Measurements from ENCODE around the gene GRN.
"Not testable (repeated sequence)": the region's sequence is repeated elsewhere in the genome, so short reads cannot be mapped to it uniquely, and the experiment has no call there.

DNA sequence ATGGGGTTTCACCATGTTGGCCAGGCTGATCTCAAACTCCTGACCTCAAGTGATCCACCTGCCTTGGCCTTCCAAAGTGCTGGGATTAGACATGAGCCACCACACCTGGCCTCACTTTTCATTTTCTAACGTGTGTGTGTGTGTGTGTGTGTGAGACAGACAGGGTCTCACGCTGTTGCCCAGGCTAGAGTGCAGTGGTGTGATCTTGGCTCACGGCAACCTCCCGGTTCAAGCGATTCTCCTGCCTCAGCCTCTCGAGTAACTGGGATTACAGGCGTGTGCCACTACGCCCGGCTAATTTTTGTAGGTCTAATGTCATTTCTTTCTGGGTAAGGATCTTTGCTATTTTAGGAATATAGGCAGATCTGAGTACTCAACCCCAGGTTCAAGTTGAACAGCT, 49.0 kb downstream of the GRN start:
- not testable (repeated sequence) for TF ChIP-seq EZH2 (IDR thresholded peaks at IDR 0.05; ENCODE audit: borderline replicate concordance, low read length); CTCF (IDR thresholded peaks at IDR 0.05; ENCODE audit: low read length)

Data from OCI-LY1 (cell line).